Transverse colon (tissue), 4 donors: Measurements from ENCODE around the gene MAGI2. TPM values are rescaled to one million over a fixed set of nuclear protein-coding genes. Genes with fewer than 3 reads are reported as not detected.

Source experiments
- DNase-seq: peaks from one replicate; pipeline ENCODE4 v3.0.0-alpha.2; 2019
- H3K27ac ChIP-seq, 4 donors: fragments of 200-600 bp; sonication (generic); 2 replicates each; pipeline ENCODE4 v1.5.1; 2016 to 2018; ENCODE audit warnings: inconsistent platforms in 4 of 4
- H3K27me3 ChIP-seq: fragments of 200-600 bp; sonication (generic); 2 replicates; pipeline ENCODE4 v1.5.1; 2017; ENCODE audit warnings: inconsistent platforms
- H3K36me3 ChIP-seq, 4 donors: fragments of 200-600 bp; sonication (generic); 2 replicates each; pipeline ENCODE4 v1.5.1; 2017 to 2019; ENCODE audit warnings: inconsistent platforms in 4 of 4
- H3K4me1 ChIP-seq, 4 donors: fragments of 200-600 bp; sonication (generic); 2 replicates each; pipeline ENCODE4 v1.5.1; 2017 to 2020; ENCODE audit warnings: inconsistent platforms in 4 of 4
- H3K4me3 ChIP-seq, 4 donors: fragments of 200-600 bp; sonication (generic); 1 replicate in 1 of 4; 2 replicates in 3 of 4; pipeline versions ENCODE4 v1.5.1 to v1.6.1; 2017 to 2019; ENCODE audit warnings: inconsistent platforms in 4 of 4
- H3K9me3 ChIP-seq, 2 donors: fragments of 200-600 bp; sonication (generic); 2 replicates each; pipeline ENCODE4 v1.5.1; 2017 to 2019; ENCODE audit warnings: inconsistent platforms in 2 of 2
- EP300 ChIP-seq: sonication (generic); formaldehyde crosslinking; IDR thresholded peaks from one replicate; pipeline ENCODE4 v1.6.1; 2017; ENCODE audit warnings: antibody characterized with exemption, low read depth
- POLR2A ChIP-seq: fragments of 450-650 bp; IDR thresholded peaks from one replicate; pipeline ENCODE4 v1.6.1; 2016; ENCODE audit warnings: antibody characterized with exemption, mild to moderate bottlenecking, moderate library complexity
- POLR2AphosphoS5 ChIP-seq, 3 donors: sonication (generic); formaldehyde crosslinking; IDR thresholded peaks; one replicate each; pipeline ENCODE4 v1.6.1; 2016; ENCODE audit warnings: antibody characterized with exemption in 3 of 3
- WGBS, 2 donors: methylation state at CpG; one replicate each; pipeline ENCODE4 v1.1.5; 2018; ENCODE audit warnings: low coverage in 1 of 2; 5-methylcytosine and 5-hydroxymethylcytosine counted together
- in situ Hi-C, 4 donors: fragments of 200-750 bp; cut with MboI; loops; one replicate each; pipeline versions ENCODE4 v1.15.0 to v1.15.1; 2017; ENCODE audit warnings: low sequenced_read_pairs in 3 of 4, low pct_ligation_motif_present in 1 of 4, low pct_unique_long_range_greater_than_20kb in 1 of 4
- intact Hi-C: fragments of 100-400 bp; cut with DNase I; formaldehyde crosslinking; loops from one replicate; pipeline ENCODE4 v1.15.1; 2023; ENCODE audit warnings: low total_unique reads
- total RNA-seq, 4 donors: library from RNA; depleted of rRNA; stranded (reverse); fragments of >200 nt; gene quantifications; one replicate each; pipeline ENCODE4 v1.1.0, GENCODE V29; 2016
- TF ChIP-seq, protein P1 (sequence below), 5 experiments: fragments of 200-600 bp in 3 of 5; fragments of 450-650 bp in 2 of 5; sonication (generic) in 3 of 5; IDR thresholded peaks; 1 replicate in 2 of 5; 2 replicates in 3 of 5; pipeline ENCODE4 v1.5.1; 2016 to 2017; ENCODE audit warnings: antibody characterized with exemption in 5 of 5, inconsistent platforms in 3 of 5, mild to moderate bottlenecking in 2 of 5, moderate library complexity in 1 of 5

Gene MAGI2
- total RNA-seq, 4 donors from 2014 or later, result 1.6 to 9.7 (median 4.1) TPM

DNA sequence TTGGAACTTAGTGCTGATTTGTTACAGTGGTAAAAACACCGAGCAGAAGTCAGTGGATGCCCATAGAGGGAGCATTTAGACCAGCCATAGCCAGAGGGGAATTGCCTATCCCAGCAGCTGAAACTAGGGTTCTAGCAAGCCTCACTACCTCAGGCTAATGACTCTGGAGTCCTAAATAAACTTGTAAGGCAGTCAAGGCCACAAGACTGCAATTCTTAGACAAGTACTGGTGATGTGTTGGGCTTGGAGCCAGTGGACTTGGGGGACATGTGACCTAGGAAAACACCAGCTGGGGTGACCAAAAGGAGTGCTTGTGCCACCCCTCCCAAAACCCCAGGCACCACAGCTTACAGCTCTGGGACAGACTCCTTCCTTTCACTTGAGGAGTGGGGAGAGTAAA lies 209.0 kb downstream of the MAGI2 start:
- TF ChIP-seq POLR2A (no peak), EP300 (no peak), POLR2AphosphoS5 (IDR thresholded peaks at IDR 0.05) (no peak)
- TF ChIP-seq, protein P1, sequence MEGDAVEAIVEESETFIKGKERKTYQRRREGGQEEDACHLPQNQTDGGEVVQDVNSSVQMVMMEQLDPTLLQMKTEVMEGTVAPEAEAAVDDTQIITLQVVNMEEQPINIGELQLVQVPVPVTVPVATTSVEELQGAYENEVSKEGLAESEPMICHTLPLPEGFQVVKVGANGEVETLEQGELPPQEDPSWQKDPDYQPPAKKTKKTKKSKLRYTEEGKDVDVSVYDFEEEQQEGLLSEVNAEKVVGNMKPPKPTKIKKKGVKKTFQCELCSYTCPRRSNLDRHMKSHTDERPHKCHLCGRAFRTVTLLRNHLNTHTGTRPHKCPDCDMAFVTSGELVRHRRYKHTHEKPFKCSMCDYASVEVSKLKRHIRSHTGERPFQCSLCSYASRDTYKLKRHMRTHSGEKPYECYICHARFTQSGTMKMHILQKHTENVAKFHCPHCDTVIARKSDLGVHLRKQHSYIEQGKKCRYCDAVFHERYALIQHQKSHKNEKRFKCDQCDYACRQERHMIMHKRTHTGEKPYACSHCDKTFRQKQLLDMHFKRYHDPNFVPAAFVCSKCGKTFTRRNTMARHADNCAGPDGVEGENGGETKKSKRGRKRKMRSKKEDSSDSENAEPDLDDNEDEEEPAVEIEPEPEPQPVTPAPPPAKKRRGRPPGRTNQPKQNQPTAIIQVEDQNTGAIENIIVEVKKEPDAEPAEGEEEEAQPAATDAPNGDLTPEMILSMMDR (IDR thresholded peaks at IDR 0.05), result no peak
- no peak overlapping the region for H3K4me3 ChIP-seq
- H3K27ac ChIP-seq, result no peak overlapping the region
- DNase-seq, result no peak
- no peaks in the 10 kb centered on the region for H3K27me3 ChIP-seq
- intact Hi-C loops, result no loop called here
- no peaks in the 10 kb centered on the region for H3K9me3 ChIP-seq
- no peaks in the 10 kb centered on the region for H3K4me1 ChIP-seq
- in situ Hi-C loops, result no loop called here
- H3K36me3 ChIP-seq, result no peaks in the 10 kb centered on the region
- 71% methylated on average over 1 of the region's 1 CpG; no CpG with 5 or more reads in 1 of the 2 donors for WGBS, 2 donors

DNA sequence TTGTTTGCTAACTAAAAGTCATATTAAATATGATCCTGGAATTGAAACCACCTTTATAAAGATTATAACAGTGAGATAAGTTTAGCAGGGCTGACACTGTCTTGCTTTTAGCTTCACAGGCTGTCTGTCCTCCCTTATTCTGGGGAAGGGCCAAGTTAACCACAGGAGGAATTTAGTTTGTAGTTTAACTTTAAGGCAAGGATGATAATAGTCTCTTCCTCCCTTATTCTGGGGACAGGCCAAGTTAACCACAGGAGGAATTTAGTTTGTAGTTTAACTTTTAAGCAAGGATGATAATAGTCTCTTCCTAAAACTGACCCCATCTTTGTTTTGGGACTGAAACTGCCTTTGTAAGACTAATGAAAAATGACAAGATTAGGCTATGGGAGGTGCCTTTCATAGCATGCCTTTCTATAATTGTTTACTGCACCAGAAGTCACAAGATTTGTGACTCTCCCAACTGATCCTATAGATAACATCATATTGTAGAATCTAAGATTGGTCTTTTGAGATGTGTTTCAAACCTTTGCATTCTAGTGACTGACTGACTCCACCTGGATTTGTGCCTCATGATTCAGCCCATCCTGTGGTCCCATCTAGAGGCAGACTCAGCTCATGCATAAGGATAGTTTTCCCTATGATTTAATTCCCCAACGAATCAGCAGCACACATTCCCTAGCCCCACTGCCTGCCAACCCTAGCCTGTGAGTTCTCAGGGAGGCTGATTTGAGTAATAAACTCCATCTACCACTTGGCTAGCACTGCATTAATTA lies 212.0 kb downstream of the MAGI2 start:
- no peaks in the 10 kb centered on the region for H3K27me3 ChIP-seq
- no peaks in the 10 kb centered on the region for H3K9me3 ChIP-seq
- intact Hi-C loops, result no loop called here
- TF ChIP-seq EP300 (no peak), POLR2AphosphoS5 (IDR thresholded peaks at IDR 0.05) (no peak), POLR2A (no peak)
- TF ChIP-seq, protein P1 (IDR thresholded peaks at IDR 0.05), result no peak
- no peaks in the 10 kb centered on the region for H3K36me3 ChIP-seq
- WGBS, 2 donors, result 69% methylated on average over 1 of the region's 1 CpG; no CpG with 5 or more reads in 1 of the 2 donors
- no peak for DNase-seq
- in situ Hi-C loops, result no loop called here
- no peak overlapping the region for H3K27ac ChIP-seq
- no peak overlapping the region for H3K4me3 ChIP-seq
- no peaks in the 10 kb centered on the region for H3K4me1 ChIP-seq

DNA sequence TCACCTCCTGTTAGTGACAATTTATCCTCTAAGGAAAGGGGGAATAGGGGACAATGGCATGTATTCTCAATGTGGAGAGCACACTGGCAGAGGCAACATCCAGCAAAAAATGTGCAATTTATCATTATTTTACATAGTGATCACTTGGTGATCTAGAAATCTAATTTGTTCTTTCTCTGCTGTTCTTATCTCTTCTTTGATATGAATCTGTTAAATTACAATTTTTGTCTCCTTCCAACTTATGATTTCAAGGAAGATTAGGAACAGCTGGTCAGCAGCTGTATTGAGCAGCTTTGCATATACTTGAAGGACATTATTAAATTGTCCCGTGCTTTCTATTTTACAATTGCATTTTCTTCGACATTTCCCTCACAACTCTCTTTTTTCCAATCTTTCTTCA lies 213.1 kb downstream of the MAGI2 start:
- Histone ChIP-seq H3K36me3 (no peaks in the 10 kb centered on the region), H3K4me3 (no peak overlapping the region), H3K27me3 (no peaks in the 10 kb centered on the region), H3K9me3 (no peaks in the 10 kb centered on the region), H3K27ac (no peak overlapping the region), H3K4me1 (no peaks in the 10 kb centered on the region)
- WGBS, 2 donors, result 58 to 67% methylated on average over 2 of the region's 2 CpGs
- intact Hi-C loops, result no loop called here
- TF ChIP-seq POLR2AphosphoS5 (IDR thresholded peaks at IDR 0.05), result no peak
- TF ChIP-seq EP300, result no peak
- TF ChIP-seq, protein P1 (IDR thresholded peaks at IDR 0.05), result no peak
- no peak for TF ChIP-seq POLR2A
- in situ Hi-C loops, result no loop called here
- DNase-seq, result no peak

DNA sequence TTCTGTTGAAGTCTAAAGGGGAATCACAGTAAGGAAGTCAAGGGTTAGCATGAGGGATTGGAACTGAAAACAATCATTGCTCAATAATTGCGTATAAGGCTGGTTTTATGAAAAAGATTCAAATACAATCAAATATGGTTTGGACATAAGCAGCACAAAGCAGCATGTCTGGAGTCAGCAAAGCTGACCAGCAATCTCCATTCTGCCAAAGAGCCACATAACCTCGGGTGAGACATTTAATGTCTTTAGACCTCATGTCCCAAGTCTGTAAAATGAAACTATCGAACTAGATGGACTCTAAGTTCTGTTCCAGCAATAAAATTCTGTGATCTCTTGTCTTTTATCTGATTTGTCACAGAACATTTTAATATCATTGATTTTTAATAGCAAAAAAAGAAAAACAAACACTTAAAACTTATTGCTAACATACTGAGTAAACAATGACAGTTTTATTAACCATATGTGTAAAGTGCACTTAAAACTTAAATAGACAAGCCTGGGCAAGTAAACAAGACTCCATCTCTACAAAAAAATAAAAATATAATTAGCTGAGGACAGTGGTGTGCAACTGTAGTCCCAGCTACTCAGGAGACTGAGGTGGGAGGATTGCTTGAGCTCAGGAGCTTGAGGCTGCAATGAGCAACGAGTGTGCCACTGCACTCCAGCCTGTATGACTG lies 217.0 kb downstream of the MAGI2 start:
- TF ChIP-seq POLR2A (no peak), EP300 (no peak), POLR2AphosphoS5 (IDR thresholded peaks at IDR 0.05) (no peak)
- TF ChIP-seq, protein P1 (IDR thresholded peaks at IDR 0.05), result no peak
- Histone ChIP-seq H3K4me1 (no peaks in the 10 kb centered on the region), H3K27ac (no peak overlapping the region), H3K9me3 (no peaks in the 10 kb centered on the region), H3K4me3 (no peak overlapping the region), H3K36me3 (no peaks in the 10 kb centered on the region), H3K27me3 (no peaks in the 10 kb centered on the region)
- no peak for DNase-seq
- 53 to 62% methylated on average over 4 of the region's 4 CpGs for WGBS, 2 donors
- intact Hi-C loops, result no loop called here
- in situ Hi-C loops, result no loop called here
